K562 treated with DMSO at 1 percent for 48 hours (cell line): ENCODE data around the gene AGTR1. TPM values are rescaled to one million over a fixed set of nuclear protein-coding genes. Genes with fewer than 3 reads are reported as not detected.

Experiments used
- total RNA-seq: library from RNA; unstranded; fragments of 300-600 nt; gene quantifications from 2 replicates; pipeline ENCODE4 v1.2.3, GENCODE V29; 2022; ENCODE audit warnings: low replicate concordance; ENCODE audit errors: extremely low read depth

AGTR1 gene
- not detected in 2 replicates for total RNA-seq

DNA sequence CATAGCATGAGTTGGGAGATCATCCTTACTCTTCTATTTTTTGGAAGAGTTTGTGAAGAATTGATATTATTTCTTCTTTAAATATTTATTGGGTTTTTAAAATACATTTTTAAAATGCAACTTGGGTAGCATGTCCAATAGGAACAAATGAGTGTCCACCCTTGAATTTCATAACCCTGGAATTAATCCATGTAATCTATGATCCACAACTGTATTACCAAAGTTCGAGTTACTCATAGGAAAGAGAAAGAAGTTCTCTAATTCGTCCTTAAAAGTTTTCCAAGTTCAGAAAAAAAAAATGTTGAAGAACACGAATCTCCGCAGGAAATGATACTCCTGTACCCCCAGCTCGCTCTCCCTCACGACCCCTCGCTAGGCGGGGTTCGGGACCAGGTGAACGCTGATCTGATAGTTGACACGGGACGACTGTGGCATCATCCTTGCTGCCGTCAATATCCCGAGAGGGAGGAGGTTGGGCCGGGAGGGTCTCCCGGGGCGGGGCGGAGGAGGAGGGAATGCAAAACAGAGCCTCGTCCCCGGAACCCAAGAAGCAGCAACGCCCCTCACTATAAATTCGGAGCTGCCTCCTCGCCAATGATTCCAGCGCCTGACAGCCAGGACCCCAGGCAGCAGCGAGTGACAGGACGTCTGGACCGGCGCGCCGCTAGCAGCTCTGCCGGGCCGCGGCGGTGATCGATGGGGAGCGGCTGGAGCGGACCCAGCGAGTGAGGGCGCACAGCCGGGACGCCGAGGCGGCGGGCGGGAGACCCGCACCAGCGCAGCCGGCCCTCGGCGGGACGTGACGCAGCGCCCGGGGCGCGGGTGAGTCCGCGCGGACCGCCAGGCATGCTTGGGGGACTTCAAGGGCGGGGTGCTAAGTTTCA lies at the start of gene AGTR1:
Gene AGTR1 (plus strand): TSS at position 598 of the 884 bp plus-strand sequence. CDS start 43,133 bp downstream, outside the sequence.

Other genes starting within 250 kb of the AGTR1 start
- gene CPB1, start 129.9 kb downstream of the AGTR1 start, total RNA-seq: not detected in 2 replicates
- not detected in 2 replicates for gene CPA3, start 167.4 kb downstream of the AGTR1 start, total RNA-seq